ENCODE measurements around the gene PRKAR2A. TPM values are rescaled to one million over a fixed set of nuclear protein-coding genes. Genes with fewer than 3 reads are reported as not detected.
A peak's percentile ranks its signal among the peaks of the same experiment; 100 is the strongest.

Gene PRKAR2A
- total and polyA plus RNA-seq, 8 donors: 6.9 to 65.9 (median 22.4) TPM

GRCh38 chr3:48855681-48856447 is 8.2 kb upstream of the PRKAR2A start:
- DNase-seq: no peak
- TF ChIP-seq POLR2AphosphoS5 (IDR thresholded peaks at IDR 0.05): no peak
- 77 to 90% (median 87%) methylated on average over 9 of the region's 9 CpGs for WGBS, 5 donors
- intact Hi-C loops (cut with DNase I; ENCODE audit: low total_unique reads): no loop called here
- no peaks in the 10 kb centered on the region for H3K27me3 ChIP-seq
- peaks cover 9 to 61% (median 52%) of the 10 kb centered on the region in 4 donors for H3K36me3 ChIP-seq
- H3K4me1 ChIP-seq: no peaks in the 10 kb centered on the region
- no peak overlapping the region for H3K4me3 ChIP-seq
- H3K9me3 ChIP-seq: no peaks in the 10 kb centered on the region
- no peak overlapping the region for H3K27ac ChIP-seq

DNA sequence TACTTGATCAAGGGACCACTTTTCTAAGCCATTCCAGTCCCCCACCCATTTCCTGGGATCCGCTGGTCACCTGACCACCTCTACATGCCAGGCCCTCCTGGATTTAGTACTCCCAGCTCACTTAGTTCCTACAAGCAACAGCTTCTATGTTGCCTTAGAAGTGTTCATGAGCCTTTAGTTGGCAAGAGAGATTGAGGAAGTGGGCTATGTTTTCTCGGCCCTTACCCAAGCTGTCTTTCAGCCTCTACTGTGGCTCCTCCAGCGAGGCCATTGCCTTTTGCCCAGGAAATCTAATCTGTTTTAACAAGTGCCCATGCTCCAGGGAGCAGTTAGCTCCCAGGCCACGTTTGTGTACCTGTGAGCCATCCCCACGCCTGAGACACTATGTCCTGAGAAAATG is 4.5 kb upstream of the PRKAR2A start:
- H3K4me3 ChIP-seq: no peak overlapping the region
- peaks cover 0 to 25% (median 15%) of the 10 kb centered on the region in 4 donors for H3K36me3 ChIP-seq
- H3K27ac ChIP-seq: no peak overlapping the region
- no peaks in the 10 kb centered on the region for H3K9me3 ChIP-seq
- WGBS, 5 donors: 85 to 93% (median 89%) methylated on average over 5 of the region's 5 CpGs
- no peaks in the 10 kb centered on the region for H3K27me3 ChIP-seq
- DNase-seq: no peak
- peaks cover 0 to 9% (median 7%) of the 10 kb centered on the region in 4 donors for H3K4me1 ChIP-seq
- TF ChIP-seq EP300 (IDR thresholded peaks at IDR 0.05) (no peak), POLR2A (IDR thresholded peaks at IDR 0.05) (no peak), POLR2AphosphoS5 (IDR thresholded peaks at IDR 0.05) (no peak)
- TF ChIP-seq, protein P1, sequence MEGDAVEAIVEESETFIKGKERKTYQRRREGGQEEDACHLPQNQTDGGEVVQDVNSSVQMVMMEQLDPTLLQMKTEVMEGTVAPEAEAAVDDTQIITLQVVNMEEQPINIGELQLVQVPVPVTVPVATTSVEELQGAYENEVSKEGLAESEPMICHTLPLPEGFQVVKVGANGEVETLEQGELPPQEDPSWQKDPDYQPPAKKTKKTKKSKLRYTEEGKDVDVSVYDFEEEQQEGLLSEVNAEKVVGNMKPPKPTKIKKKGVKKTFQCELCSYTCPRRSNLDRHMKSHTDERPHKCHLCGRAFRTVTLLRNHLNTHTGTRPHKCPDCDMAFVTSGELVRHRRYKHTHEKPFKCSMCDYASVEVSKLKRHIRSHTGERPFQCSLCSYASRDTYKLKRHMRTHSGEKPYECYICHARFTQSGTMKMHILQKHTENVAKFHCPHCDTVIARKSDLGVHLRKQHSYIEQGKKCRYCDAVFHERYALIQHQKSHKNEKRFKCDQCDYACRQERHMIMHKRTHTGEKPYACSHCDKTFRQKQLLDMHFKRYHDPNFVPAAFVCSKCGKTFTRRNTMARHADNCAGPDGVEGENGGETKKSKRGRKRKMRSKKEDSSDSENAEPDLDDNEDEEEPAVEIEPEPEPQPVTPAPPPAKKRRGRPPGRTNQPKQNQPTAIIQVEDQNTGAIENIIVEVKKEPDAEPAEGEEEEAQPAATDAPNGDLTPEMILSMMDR (IDR thresholded peaks at IDR 0.05): no peak
- intact Hi-C loops (cut with DNase I; ENCODE audit: low total_unique reads): no loop called here

GRCh38 chr3:48851407-48851806 is 3.7 kb upstream of the PRKAR2A start:
- Histone ChIP-seq H3K36me3 (peaks cover 0 to 18% (median 9%) of the 10 kb centered on the region in 4 donors), H3K9me3 (no peaks in the 10 kb centered on the region), H3K27ac (no peak overlapping the region), H3K4me3 (no peak overlapping the region), H3K4me1 (peaks cover 4 to 15% (median 11%) of the 10 kb centered on the region in 4 donors), H3K27me3 (no peaks in the 10 kb centered on the region)
- intact Hi-C loops (cut with DNase I; ENCODE audit: low total_unique reads): no loop called here
- TF ChIP-seq, protein P1 (IDR thresholded peaks at IDR 0.05): no peak
- TF ChIP-seq EP300 (IDR thresholded peaks at IDR 0.05) (no peak), POLR2A (IDR thresholded peaks at IDR 0.05) (no peak), POLR2AphosphoS5 (IDR thresholded peaks at IDR 0.05) (no peak)
- peak in 1 of 2 donors; percentile 68 for DNase-seq
- WGBS, 5 donors: 46 to 60% (median 50%) methylated on average over 3 of the region's 3 CpGs

- 92 to 97% (median 97%) methylated on average over 8 of the region's 8 CpGs for WGBS, 5 donors
- Histone ChIP-seq H3K9me3 (no peaks in the 10 kb centered on the region), H3K4me3 (no peak overlapping the region), H3K36me3 (peaks cover 0 to 4% (median 0%) of the 10 kb centered on the region in 4 donors), H3K27ac (peak overlapping the region in 3 of 5 donors; percentile 94 to 98 (median 95)), H3K4me1 (peaks cover 19 to 30% (median 27%) of the 10 kb centered on the region in 4 donors), H3K27me3 (no peaks in the 10 kb centered on the region)
- no peak for DNase-seq
- intact Hi-C loops (cut with DNase I; ENCODE audit: low total_unique reads): no loop called here
- TF ChIP-seq, protein P1 (IDR thresholded peaks at IDR 0.05): no peak
- TF ChIP-seq POLR2A (IDR thresholded peaks at IDR 0.05): no peak
- no peak for TF ChIP-seq EP300 (IDR thresholded peaks at IDR 0.05)
- no peak for TF ChIP-seq POLR2AphosphoS5 (IDR thresholded peaks at IDR 0.05)
Observed at GRCh38 chr3:48848816-48849515, 1.3 kb upstream of the PRKAR2A start.
